Panc1 (cell line): ENCODE results near the gene FAF1. TPM values are rescaled to one million over a fixed set of nuclear protein-coding genes. Genes with fewer than 3 reads are reported as not detected.
A peak's percentile ranks its signal among the peaks of the same experiment; 100 is the strongest.

Experiments used
- ATAC-seq: fragments of 200-7000 bp; cut with Tn5 transposase; 2 replicates; pipeline ENCODE4 v1.9.1; 2020; ENCODE audit warnings: mild to moderate bottlenecking, moderate library complexity
- BruUV-seq: library from RNA; stranded (reverse); fragments of 400-500 nt; replicated peaks from 2 replicates; lab custom pipeline; 2021; lab: Mats Ljungman, UMichigan
- CTCF ChIA-PET: fragments of 300-600 bp; sonication (Branson Sonifier 250); formaldehyde crosslinking; loops from one replicate; lab custom pipeline; 2022; ENCODE audit warnings: antibody characterized with exemption; lab: Charles Lee
- POLR2A ChIA-PET: fragments of 300-600 bp; sonication (Branson Sonifier 250); formaldehyde crosslinking; loops from one replicate; lab custom pipeline; 2022; ENCODE audit warnings: antibody characterized with exemption; lab: Charles Lee
- DNase-seq: peaks from one replicate; pipeline ENCODE4 v3.0.0-alpha.2; 2010; ENCODE audit warnings: low read depth, low spot score
- H3K27ac ChIP-seq: 2 replicates; pipeline ENCODE4 v1.5.1; 2011; ENCODE audit warnings: mild to moderate bottlenecking, low read length, inconsistent platforms
- H3K27me3 ChIP-seq: fragments of 200-500 bp; sonication (Bioruptor generic); 2 replicates; pipeline ENCODE4 v1.6.0; 2014; ENCODE audit warnings: low read length, inconsistent platforms; ENCODE audit not compliant: control insufficient read depth, insufficient read depth
- H3K36me3 ChIP-seq: fragments of 200-500 bp; sonication (Bioruptor generic); 2 replicates; pipeline ENCODE4 v1.5.1; 2014; ENCODE audit warnings: inconsistent platforms, mild to moderate bottlenecking, low read length, moderate library complexity; ENCODE audit not compliant: control insufficient read depth, insufficient read depth
- H3K4me1 ChIP-seq: 2 replicates; pipeline ENCODE4 v1.5.1; 2011; ENCODE audit warnings: inconsistent platforms, mild to moderate bottlenecking, low read length, moderate library complexity; ENCODE audit not compliant: control insufficient read depth, insufficient read depth
- H3K4me3 ChIP-seq, 2 experiments: 2 replicates each; pipeline ENCODE4 v1.5.1; 2011 to 2012; ENCODE audit warnings: low read depth in 2 of 2, low read length in 2 of 2, mild to moderate bottlenecking in 2 of 2, inconsistent platforms in 1 of 2, moderate library complexity in 1 of 2
- H3K9me3 ChIP-seq: fragments of 200-500 bp; sonication (Bioruptor generic); 2 replicates; pipeline ENCODE4 v1.5.1; 2014; ENCODE audit warnings: low read depth, mild to moderate bottlenecking, inconsistent platforms, low read length, moderate library complexity; ENCODE audit not compliant: control insufficient read depth, insufficient read depth
- CTCF ChIP-seq: fragments of 450-650 bp; IDR thresholded peaks from 2 replicates; pipeline ENCODE4 v1.5.1; 2017; ENCODE audit warnings: mild to moderate bottlenecking
- POLR2AphosphoS5 ChIP-seq: IDR thresholded peaks from 2 replicates; pipeline ENCODE4 v1.6.1; 2012; ENCODE audit warnings: mild to moderate bottlenecking, low read depth, low read length, moderate library complexity
- REST ChIP-seq, 2 experiments: IDR thresholded peaks; 2 replicates each; pipeline ENCODE4 v1.6.1; 2011 to 2012; ENCODE audit warnings: low read depth in 2 of 2, control low read depth in 1 of 2, low read length in 1 of 2, mild to moderate bottlenecking in 1 of 2, moderate library complexity in 1 of 2; ENCODE audit not compliant: insufficient read depth in 1 of 2
- SIN3A ChIP-seq: IDR thresholded peaks from 2 replicates; pipeline ENCODE4 v1.6.1; 2012; ENCODE audit warnings: low read depth, mild to moderate bottlenecking, low read length, moderate library complexity, borderline replicate concordance; ENCODE audit not compliant: insufficient read depth
- TCF7L2 ChIP-seq: IDR thresholded peaks from 2 replicates; pipeline ENCODE4 v1.6.1; 2011; ENCODE audit warnings: mild to moderate bottlenecking, low read depth, low read length, inconsistent platforms
- in situ Hi-C: cut with HindIII; loops from 2 replicates; pipeline ENCODE4 v1.10.0; 2016; ENCODE audit warnings: low sequenced_read_pairs, low pct_unique_long_range_greater_than_20kb
- intact Hi-C: fragments of 100-400 bp; cut with micrococcal nuclease; formaldehyde crosslinking; loops from one replicate; pipeline ENCODE4 v1.10.0; 2022; ENCODE audit not compliant: unreplicated experiment
- total RNA-seq: library from RNA; stranded (reverse); gene quantifications from one replicate; pipeline ENCODE4 v1.2.1, GENCODE V29; 2021; ENCODE audit not compliant: unreplicated experiment

Gene FAF1
- total RNA-seq, 1 experiment from 2014 or later, result 101 TPM

- intact Hi-C loops, result loop anchor here (1.0 to 2.0 kb wide), 2 partner anchors 83 to 336 kb away; no protein-coding TSS in a partner anchor
- Histone ChIP-seq H3K4me1 (peaks cover 5% of the 10 kb centered on the region; the same call in 1 of the 2 replicates), H3K27ac (no peak overlapping the region), H3K9me3 (no peaks in the 10 kb centered on the region), H3K36me3 (peaks cover 2% of the 10 kb centered on the region; the same call in 1 of the 2 replicates), H3K4me3 (no peak overlapping the region), H3K27me3 (no peaks in the 10 kb centered on the region)
- DNase-seq, result peak; percentile 36
- BruUV-seq, result no TSS peak
- ChIA-PET POLR2A (no interaction called here), CTCF (interaction anchor here (0.7 to 2.3 kb wide), 2 partner anchors 84 to 331 kb away, joined by 3 to 11 read pairs; no protein-coding TSS in a partner anchor)
- in situ Hi-C loops, result no loop called here
- no peak for ATAC-seq
- TF ChIP-seq POLR2AphosphoS5 (no peak), CTCF (peak; percentile 81; the same call in 1 of the 2 replicates), SIN3A (no peak)
Observed at GRCh38 chr1:50704126-50704525, 255.9 kb downstream of the FAF1 start.

GRCh38 chr1:50703240-50703639, 256.8 kb downstream of the FAF1 start:
- TF ChIP-seq TCF7L2 (no peak), POLR2AphosphoS5 (no peak), SIN3A (no peak), CTCF (no peak), REST (IDR thresholded peaks at IDR 0.05; ENCODE audit: insufficient read depth in 1 of 2, low read depth in 2 of 2, low read length in 1 of 2) (no peak)
- H3K4me1 ChIP-seq, result peaks cover 5% of the 10 kb centered on the region; the same call in 1 of the 2 replicates
- intact Hi-C loops, result no loop called here
- POLR2A ChIA-PET, result interaction anchor here (0.7 kb wide), 1 partner anchor 173 kb away, joined by 3 read pairs; no protein-coding TSS in a partner anchor
- no peaks in the 10 kb centered on the region for H3K9me3 ChIP-seq
- CTCF ChIA-PET, result no interaction called here
- DNase-seq, result no peak
- ATAC-seq, result no peak
- no TSS peak for BruUV-seq
- H3K4me3 ChIP-seq, result no peak overlapping the region
- H3K27me3 ChIP-seq, result no peaks in the 10 kb centered on the region
- H3K27ac ChIP-seq, result no peak overlapping the region
- in situ Hi-C loops, result no loop called here
- peaks cover 2% of the 10 kb centered on the region; the same call in 1 of the 2 replicates for H3K36me3 ChIP-seq
